Stimulated activated CD4-positive, alpha-beta T cell treated with anti-CD3 and anti-CD28 coated beads, Interleukin-4, amount 100 ng/mL, for 4 hours (primary cell): ENCODE results near the gene PPP1R14C.

ENCODE experiments used
- DNase-seq, 2 experiments: peaks; one replicate each; pipeline ENCODE4 v3.0.0-alpha.2; 2020

The PPP1R14C gene

GRCh38 chr6:150198532-150198931 lies 55.7 kb downstream of the PPP1R14C start:
- DNase-seq, result no peak

- no peak for DNase-seq
Measured at GRCh38 chr6:150199241-150199640, 56.4 kb downstream of the PPP1R14C start.

DNA sequence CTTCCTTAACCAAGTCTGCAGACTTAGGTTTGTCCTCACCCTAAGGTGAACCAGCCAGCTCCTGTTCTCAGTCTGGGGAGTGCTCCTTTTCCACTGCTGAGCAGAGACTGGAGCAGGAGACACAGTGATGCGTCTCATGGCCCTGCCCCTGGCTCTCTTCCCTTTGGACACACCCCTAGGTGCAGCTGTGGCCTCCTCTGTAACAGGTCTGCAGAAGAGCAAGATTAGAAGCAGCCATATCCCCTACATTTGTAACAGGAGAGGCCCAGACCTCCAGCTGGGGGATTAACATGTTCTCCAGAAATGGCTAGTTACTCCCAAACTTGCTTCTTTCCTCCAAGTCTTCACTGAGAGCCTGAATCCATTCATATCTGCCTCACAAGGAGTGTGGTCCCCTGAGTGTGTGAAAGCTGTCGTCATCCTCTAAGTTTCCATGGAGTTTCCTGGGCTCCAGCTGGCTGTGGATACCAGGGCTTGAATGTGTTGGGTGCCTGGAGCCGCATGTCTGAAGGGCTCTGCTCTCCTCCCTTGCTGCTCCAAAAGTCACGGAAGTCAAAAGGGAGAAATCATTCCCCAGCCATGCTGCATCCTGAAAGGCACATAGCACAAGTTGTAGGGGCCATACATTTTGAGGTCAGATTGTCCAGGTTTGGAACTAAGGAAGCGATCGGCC lies 57.7 kb downstream of the PPP1R14C start:
- no peak for DNase-seq

GRCh38 chr6:150201285-150201684 lies 58.4 kb downstream of the PPP1R14C start:
- no peak for DNase-seq

GRCh38 chr6:150201772-150202329 lies 59.0 kb downstream of the PPP1R14C start:
- DNase-seq, result no peak

- no peak for DNase-seq
Measured at GRCh38 chr6:150202404-150202803, 59.6 kb downstream of the PPP1R14C start.

- no peak for DNase-seq
Measured at GRCh38 chr6:150202934-150203333, 60.1 kb downstream of the PPP1R14C start.

DNA sequence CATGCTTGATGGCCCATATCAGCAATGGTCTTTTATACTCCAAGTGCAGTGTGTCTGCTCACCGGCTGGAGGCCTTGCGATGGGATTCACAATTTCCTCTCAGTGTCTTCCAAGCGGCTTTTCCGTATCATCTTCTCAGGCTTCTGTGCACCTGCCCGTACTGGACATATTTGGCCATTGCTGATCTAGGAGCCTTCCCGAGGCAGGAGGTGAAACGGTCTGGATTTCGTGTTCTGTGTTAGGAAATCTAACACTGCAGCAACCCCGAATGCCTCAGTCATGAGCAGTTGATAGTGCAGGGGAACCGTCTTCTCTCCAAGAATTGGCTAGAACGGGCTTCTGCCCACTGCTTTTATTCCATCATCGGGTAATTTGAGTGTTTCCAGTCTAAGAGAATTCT lies 60.5 kb downstream of the PPP1R14C start:
- no peak for DNase-seq

DNA sequence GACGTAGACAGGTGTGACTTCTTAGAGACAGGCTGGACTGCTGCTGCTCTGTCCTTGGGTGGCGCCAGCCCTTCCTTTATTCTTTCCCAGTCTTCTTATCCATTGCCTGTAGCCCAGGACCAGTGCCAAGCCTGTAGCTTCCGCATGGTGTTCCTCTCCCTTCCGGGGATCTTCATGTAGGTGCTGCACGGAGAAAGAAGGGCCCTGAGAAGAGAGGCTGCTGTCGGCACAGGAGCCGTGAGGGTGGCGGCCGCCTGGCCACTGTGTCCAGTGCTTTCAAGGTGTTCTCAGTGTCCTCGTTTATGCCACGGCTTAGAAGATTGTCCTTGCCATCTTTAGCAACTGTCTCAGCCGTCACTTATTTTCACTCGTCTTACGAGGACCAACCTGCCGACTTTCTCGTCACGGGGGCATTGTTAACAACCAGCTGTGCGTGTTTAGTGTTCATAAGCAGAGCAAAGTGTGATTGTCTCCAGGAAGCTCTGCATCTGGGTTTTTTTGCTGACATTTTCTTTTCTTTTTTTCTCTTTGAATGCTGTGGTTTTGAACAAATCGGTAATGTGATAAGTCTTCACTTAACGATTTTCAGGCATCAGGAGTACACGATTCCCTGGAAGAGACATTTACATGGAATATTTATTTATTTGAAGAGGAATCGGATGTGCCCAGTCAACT lies 61.2 kb downstream of the PPP1R14C start:
- DNase-seq, result no peak

GRCh38 chr6:150204705-150205472 lies 62.0 kb downstream of the PPP1R14C start:
- no peak for DNase-seq

- DNase-seq, result no peak
Measured at GRCh38 chr6:150207931-150208570, 65.2 kb downstream of the PPP1R14C start.

DNA sequence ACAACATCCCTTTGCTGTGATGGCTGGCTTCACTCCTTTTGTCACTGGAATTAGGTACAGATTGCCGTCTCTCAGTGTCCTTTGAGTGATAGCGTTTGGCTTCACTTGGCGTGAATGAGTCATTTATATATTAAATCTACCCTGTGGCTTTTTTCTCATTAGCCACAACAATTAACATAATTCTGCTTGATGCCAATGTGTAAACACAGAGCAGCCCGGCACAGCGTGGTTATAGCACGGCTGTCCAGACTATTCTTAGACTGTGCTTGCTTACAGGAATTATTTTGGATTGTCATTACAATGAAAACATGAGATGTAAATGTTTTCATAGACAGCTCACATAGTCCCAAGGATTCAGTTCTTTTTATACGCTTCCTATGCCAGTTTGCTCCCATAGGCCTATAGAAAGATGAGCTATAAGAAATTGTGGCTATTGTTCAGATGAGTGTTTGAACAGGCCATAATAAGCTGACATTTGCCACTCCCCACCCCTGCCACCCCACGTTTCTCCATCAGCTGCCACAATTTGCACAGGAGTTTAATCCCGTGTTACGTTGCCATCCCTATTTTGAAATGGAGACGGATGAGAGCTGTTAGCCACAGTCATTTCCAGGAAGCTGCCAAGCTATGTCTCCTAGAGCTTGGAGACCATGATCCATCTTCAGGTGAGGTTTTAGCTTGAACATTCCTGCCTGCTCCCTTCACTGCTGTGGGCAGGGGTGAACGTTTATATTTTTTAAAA lies 65.9 kb downstream of the PPP1R14C start:
- no peak for DNase-seq

- DNase-seq, result no peak
Measured at GRCh38 chr6:150209415-150209814, 66.6 kb downstream of the PPP1R14C start.

- DNase-seq, result no peak
Measured at GRCh38 chr6:150211700-150212511, 69.1 kb downstream of the PPP1R14C start.

DNA sequence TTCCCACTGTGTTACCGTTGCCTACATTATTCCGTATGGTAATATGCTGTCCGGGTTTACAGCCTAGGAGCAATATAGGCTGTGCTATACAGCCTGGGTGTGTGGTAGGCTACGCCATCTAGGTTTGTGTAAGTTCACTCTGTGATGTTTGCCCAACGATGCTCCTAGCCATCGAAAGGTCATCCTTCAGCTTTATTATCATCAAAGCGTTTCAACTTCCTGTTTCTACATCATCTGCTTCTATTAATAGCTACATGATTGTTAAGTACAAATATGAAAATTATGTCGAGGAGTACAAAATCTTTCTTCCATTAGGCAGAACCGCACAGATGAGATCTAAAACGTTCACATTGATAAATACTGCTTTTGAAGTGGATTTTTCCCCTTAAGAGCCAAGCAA lies 69.9 kb downstream of the PPP1R14C start:
- DNase-seq, result no peak

GRCh38 chr6:150213301-150213700 lies 70.5 kb downstream of the PPP1R14C start:
- no peak for DNase-seq

DNA sequence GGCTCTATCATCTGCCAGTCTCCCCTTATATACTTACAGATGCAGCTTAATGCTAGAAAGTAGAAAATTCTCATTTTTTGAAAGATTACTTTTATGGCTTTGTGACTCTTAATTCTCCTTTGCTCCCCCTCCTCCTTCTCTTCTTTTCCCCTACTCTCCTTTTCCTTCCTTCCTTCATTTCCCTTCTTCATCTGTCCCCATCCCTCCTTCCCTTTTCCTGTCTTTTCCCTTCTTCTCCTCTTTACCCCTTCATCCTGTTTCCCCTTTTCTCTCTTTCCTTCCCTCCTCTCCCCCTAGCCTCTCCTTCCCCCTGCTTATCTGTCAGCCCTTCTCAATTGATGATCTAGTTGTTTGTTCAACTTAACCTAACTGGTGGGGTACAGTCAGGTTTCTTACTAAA lies 71.5 kb downstream of the PPP1R14C start:
- no peak for DNase-seq

DNA sequence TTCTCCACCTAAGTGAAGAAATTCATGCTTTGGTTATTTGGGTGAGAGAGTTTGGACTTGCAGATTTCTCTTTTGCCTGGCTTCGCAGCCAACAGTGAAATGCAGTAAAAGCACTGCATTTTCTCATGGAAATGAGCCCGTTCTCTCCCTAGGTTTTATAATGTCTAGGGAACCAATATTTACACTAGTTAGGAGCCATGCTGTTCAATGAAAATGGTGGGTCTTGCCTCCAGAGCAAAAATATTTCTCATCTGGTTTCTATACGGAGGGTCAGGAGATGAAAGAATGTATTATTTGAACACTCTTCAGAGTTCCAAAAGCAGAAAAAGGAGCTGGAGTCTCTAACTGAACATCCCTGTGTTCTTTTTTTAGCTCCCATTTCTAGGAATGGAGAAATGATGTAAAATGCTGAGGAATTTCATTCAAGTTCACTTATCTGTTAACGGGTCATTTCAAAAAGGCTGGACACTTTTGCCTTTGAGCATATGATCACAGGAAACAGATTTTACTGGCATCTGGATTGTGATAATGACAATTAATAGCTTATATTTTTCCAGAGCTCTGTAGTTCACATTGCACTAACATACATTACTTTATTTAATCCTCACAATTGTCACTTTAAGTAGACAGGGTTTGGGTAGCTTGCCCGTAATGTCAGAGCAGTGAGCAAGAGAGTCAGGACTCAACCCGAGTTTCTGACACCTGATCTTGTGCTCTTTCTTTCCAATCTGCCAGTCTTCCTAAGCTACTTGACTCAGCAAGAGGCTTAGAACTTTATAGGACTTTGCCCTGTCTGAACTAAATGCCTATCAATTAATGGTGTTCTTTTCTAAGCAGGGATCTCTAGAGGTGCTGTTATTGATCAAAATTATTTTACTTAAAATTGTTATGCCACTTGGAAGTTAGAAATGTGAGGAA lies 78.0 kb downstream of the PPP1R14C start:
- DNase-seq, result no peak

GRCh38 chr6:150224820-150225219 lies 82.0 kb downstream of the PPP1R14C start:
- no peak for DNase-seq

- no peak for DNase-seq
Measured at GRCh38 chr6:150227281-150227680, 84.4 kb downstream of the PPP1R14C start.
